Kidney (tissue), 19 donors: ENCODE results near the gene RASA4. TPM values are rescaled to one million over a fixed set of nuclear protein-coding genes. Genes with fewer than 3 reads are reported as not detected.
"Not testable (repeated sequence)": the region's sequence is repeated elsewhere in the genome, so short reads cannot be mapped to it uniquely, and the experiment has no call there.

ENCODE experiments used
- DNase-seq, 5 donors: peaks; one replicate each; pipeline ENCODE4 v3.0.0-alpha.2; 2013 to 2020
- FAIRE-seq: peaks from 2 replicates; lab custom pipeline; 2012; peaks lifted over from hg19 to GRCh38; lab: Jason Lieb, UNC
- H3K27ac ChIP-seq, 2 donors: one replicate each; pipeline ENCODE4 v1.7.0; 2013; ENCODE audit warnings: low read depth in 2 of 2, low read length in 2 of 2, inconsistent platforms in 1 of 2
- H3K27me3 ChIP-seq: one replicate; pipeline ENCODE4 v1.7.1; 2013; ENCODE audit warnings: low read length, inconsistent platforms; ENCODE audit not compliant: control insufficient read depth, insufficient read depth
- H3K36me3 ChIP-seq, 3 donors: one replicate each; pipeline versions ENCODE4 v1.7.0 to v1.7.1; 2013; ENCODE audit warnings: low read length in 3 of 3, control low read depth in 1 of 3, inconsistent platforms in 1 of 3; ENCODE audit not compliant: insufficient read depth in 3 of 3, control insufficient read depth in 2 of 3
- H3K4me1 ChIP-seq, 3 donors: one replicate each; pipeline versions ENCODE4 v1.7.0 to v1.7.1; 2013; ENCODE audit warnings: low read length in 3 of 3, inconsistent platforms in 1 of 3, low read depth in 1 of 3; ENCODE audit not compliant: control insufficient read depth in 2 of 3, insufficient read depth in 2 of 3
- H3K4me3 ChIP-seq, 3 donors: one replicate each; pipeline versions ENCODE4 v1.7.0 to v1.8.1; 2013; ENCODE audit warnings: low read length in 3 of 3, control low read depth in 1 of 3, inconsistent platforms in 1 of 3
- H3K9ac ChIP-seq, 3 donors: one replicate each; pipeline versions ENCODE4 v1.7.0 to v1.7.1; 2013; ENCODE audit warnings: low read length in 3 of 3, control low read depth in 1 of 3, inconsistent platforms in 1 of 3
- H3K9me3 ChIP-seq, 3 donors: one replicate each; pipeline versions ENCODE4 v1.7.0 to v1.7.1; 2013; ENCODE audit warnings: low read length in 3 of 3, control low read depth in 1 of 3, inconsistent platforms in 1 of 3; ENCODE audit not compliant: control insufficient read depth in 2 of 3, insufficient read depth in 1 of 3
- intact Hi-C: fragments of 100-400 bp; cut with DNase I; formaldehyde crosslinking; loops from one replicate; pipeline ENCODE4 v1.11.1; 2022
- long read RNA-seq, 10 donors: library from polyadenylated mRNA in 1 of 10; unstranded in 1 of 10; transcript quantifications; one replicate each; pipeline ENCODE4 v2.0.0 and lab custom pipeline, GENCODE V29; 2021 to 2026
- polyA plus RNA-seq: library from polyadenylated mRNA; stranded (reverse); fragments of 350-450 nt; fragmentation: Illumina TruSeq; extraction: RNeasy Lipid Tissue Mini Kit (QIAGEN cat#74804); gene quantifications from one replicate; pipeline ENCODE4 v1.2.3, GENCODE V29; 2014; ENCODE audit warnings: low read depth, low replicate concordance; ENCODE audit not compliant: insufficient read depth
- total RNA-seq: library from RNA; stranded (reverse); fragmentation: NEBNext Ultra II Directional; extraction: Animal tissue kit (Norgen Biotek cat#: 25700); gene quantifications from one replicate; pipeline ENCODE4 v1.2.1, GENCODE V29; 2021
- donor health status: control.
- donor health status: control.
- donor health status: DM: yes; HTN: yes; CAD: no.
- donor health status: Normal renal cell carcinoma (clear cell type).

Gene RASA4
- total RNA-seq (63.3 TPM), polyA plus RNA-seq (47.0 TPM)
- long read RNA-seq, donor 1, partial matches to known transcripts, result 0 of 2 reads
- long read RNA-seq, donor 1, other reads (novel, unspliced or antisense), result 0 of 2 reads
- long read RNA-seq, donor 2, partial matches to known transcripts, result 0 of 2 reads
- long read RNA-seq, donor 2, other reads (novel, unspliced or antisense), result 0 of 2 reads
- long read RNA-seq, donor 3, full-length matches to known transcripts, result 2 of 2 reads
- long read RNA-seq, donor 3, partial matches to known transcripts, result 0 of 2 reads
- long read RNA-seq, donor 3, other reads (novel, unspliced or antisense), result 0 of 2 reads
- long read RNA-seq, donor 4, full-length matches to known transcripts, result 4 of 4 reads
- long read RNA-seq, donor 4, partial matches to known transcripts, result 0 of 4 reads
- long read RNA-seq, donor 4, other reads (novel, unspliced or antisense), result 0 of 4 reads
- long read RNA-seq, donor 5, result 0 reads
- long read RNA-seq, donor 6, partial matches to known transcripts, result 0 of 1 reads
- long read RNA-seq, donor 6, other reads (novel, unspliced or antisense), result 0 of 1 reads
- long read RNA-seq, donor 7, full-length matches to known transcripts, result 4 of 7 reads
- long read RNA-seq, donor 7, partial matches to known transcripts, result 1 of 7 reads
- long read RNA-seq, donor 7, other reads (novel, unspliced or antisense), result 2 of 7 reads
- long read RNA-seq, donor 8, partial matches to known transcripts, result 0 of 1 reads
- long read RNA-seq, donor 8, other reads (novel, unspliced or antisense), result 0 of 1 reads
- long read RNA-seq, donor 9, result 0 reads
- long read RNA-seq, donor 10, result 0 reads

GRCh38 chr7:102616507-102617125 is at the start of gene RASA4:
TSS of gene RASA4 (minus strand) at chr7:102616756. CDS start at chr7:102616689, 67 bp downstream.
- H3K4me1 ChIP-seq, FAIRE-seq, H3K27me3 ChIP-seq, H3K9me3 ChIP-seq, intact Hi-C loops, H3K27ac ChIP-seq, H3K9ac ChIP-seq, H3K36me3 ChIP-seq, H3K4me3 ChIP-seq: not testable (repeated sequence)
- DNase-seq, result peak; percentile 34 to 91 (median 52)

- H3K4me3 ChIP-seq, DNase-seq, H3K9ac ChIP-seq, FAIRE-seq, H3K9me3 ChIP-seq, H3K36me3 ChIP-seq, H3K27ac ChIP-seq, intact Hi-C loops, H3K4me1 ChIP-seq, H3K27me3 ChIP-seq: not testable (repeated sequence)
These were observed 48.2 kb upstream of the RASA4 start for GRCh38 chr7:102664765-102665164.

- H3K4me1 ChIP-seq, H3K36me3 ChIP-seq, H3K4me3 ChIP-seq, H3K27ac ChIP-seq, DNase-seq, H3K9me3 ChIP-seq, H3K27me3 ChIP-seq, H3K9ac ChIP-seq, FAIRE-seq, intact Hi-C loops: not testable (repeated sequence)
These were observed 33.4 kb upstream of the RASA4 start, which contains the start of gene SPDYE2B for GRCh38 chr7:102649924-102650323. TSS of gene SPDYE2B (plus strand) at chr7:102650319. CDS start at chr7:102652349, 2,030 bp downstream.

DNA sequence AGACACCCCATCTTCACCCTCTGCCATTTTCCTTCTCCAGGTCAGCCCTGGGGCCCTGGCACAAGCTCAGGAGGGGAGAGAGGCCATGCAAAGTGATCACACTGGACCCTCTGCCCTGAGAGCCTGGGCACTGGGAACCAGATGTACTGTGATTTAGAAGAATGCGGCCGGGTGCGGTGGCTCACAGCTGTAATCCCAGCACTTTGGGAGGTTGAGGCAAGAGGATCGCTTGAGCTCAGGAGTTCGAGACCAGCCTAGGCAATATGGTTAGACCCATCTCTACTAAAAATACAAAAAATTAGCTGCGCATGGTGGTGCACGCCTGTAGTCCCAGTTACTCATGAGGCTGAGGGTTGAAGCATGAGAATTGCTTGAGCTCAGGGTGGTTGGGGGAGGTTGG is 31.3 kb upstream of the RASA4 start:
- H3K4me1 ChIP-seq, H3K27me3 ChIP-seq, intact Hi-C loops, FAIRE-seq, DNase-seq, H3K27ac ChIP-seq, H3K4me3 ChIP-seq, H3K9ac ChIP-seq, H3K9me3 ChIP-seq, H3K36me3 ChIP-seq: not testable (repeated sequence)

DNA sequence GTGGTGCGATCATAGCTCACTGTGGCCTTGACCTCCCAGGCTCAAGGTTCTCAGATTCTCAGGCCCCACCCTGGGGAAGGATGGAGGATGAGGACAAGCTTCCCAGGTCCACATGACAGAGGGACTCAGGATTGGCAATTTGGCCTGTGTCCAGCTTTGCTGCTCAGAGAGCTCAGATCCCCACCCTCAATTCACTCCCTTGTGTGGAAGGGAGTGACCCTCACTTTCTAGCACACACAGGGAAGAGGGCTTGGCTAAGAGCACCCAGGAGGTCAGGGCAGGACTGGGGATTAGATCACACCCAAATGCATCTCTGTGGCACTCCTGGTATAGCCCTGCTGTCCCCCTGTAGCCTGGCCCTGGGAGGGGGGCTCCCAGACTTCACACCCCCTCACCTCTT is 26.8 kb upstream of the RASA4 start:
- H3K36me3 ChIP-seq, DNase-seq: not testable (repeated sequence)

DNA sequence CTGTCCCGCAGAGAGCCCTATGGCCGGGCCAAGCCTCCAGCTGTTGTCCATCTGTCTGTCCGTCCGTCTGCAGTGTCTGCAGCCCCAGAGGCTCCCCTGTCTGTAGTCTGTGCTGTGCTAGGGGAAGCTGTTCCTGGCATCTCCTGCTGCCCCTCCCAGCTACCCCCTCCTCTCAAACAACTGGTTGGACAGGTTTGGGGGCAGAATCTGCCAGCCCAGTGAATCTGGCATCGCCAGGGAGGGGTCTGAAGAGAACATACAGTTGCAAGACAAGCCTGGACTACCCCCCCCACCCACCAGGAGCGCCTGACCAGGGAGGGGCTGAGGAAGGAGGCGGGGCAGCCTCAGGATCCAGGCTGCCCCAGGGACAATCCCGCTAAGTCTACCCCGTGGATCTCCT is 26.1 kb upstream of the RASA4 start, which contains the start of gene UPK3BL1:
Gene UPK3BL1, minus strand, starts transcription at position 101 of the 400 bp plus-strand sequence. Its CDS starts 50 bp downstream, at position 51.
- DNase-seq, H3K9me3 ChIP-seq, H3K27me3 ChIP-seq, H3K36me3 ChIP-seq, FAIRE-seq, H3K4me3 ChIP-seq, H3K27ac ChIP-seq, H3K4me1 ChIP-seq, intact Hi-C loops, H3K9ac ChIP-seq: not testable (repeated sequence)

More for the DNA sequence above, 26.8 kb upstream of the RASA4 start:
- H3K9ac ChIP-seq, H3K27ac ChIP-seq, FAIRE-seq, H3K9me3 ChIP-seq, H3K4me3 ChIP-seq, intact Hi-C loops, H3K4me1 ChIP-seq, H3K27me3 ChIP-seq: not testable (repeated sequence)

DNA sequence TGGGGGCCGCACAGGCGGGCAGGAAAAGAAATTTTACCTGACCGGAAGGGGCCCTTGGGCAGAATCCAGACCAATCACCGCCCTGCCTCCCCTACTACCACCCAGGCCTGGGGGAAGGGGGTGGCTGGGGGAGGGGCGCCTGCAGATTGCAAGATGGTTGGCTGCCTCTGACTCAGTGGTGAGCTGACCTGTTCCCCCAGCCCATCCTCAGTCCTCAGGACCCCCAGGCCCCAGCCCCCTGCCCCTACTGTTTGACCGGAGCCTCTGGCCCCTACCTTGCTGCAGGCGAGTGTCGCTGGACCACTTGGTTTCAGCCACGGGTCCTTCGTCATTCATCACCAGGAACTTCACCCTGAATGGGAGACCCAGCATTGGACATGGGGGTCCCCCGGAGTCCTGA is 22.3 kb upstream of the RASA4 start:
- H3K9ac ChIP-seq, FAIRE-seq, H3K36me3 ChIP-seq, H3K27ac ChIP-seq, H3K4me3 ChIP-seq, H3K9me3 ChIP-seq, H3K4me1 ChIP-seq, intact Hi-C loops, H3K27me3 ChIP-seq: not testable (repeated sequence)
- peak in 3 of 5 donors; percentile 8 to 67 (median 46) for DNase-seq
